Liver (tissue), 9 donors: ENCODE results near the gene RNF31. TPM values are rescaled to one million over a fixed set of nuclear protein-coding genes. Genes with fewer than 3 reads are reported as not detected.

Experiments used
- DNase-seq: peaks from one replicate; pipeline ENCODE4 v3.0.0-alpha.2; 2017; ENCODE audit warnings: low spot score
- H3K27ac ChIP-seq, 2 donors: one replicate each; pipeline ENCODE4 v1.7.0; 2013; ENCODE audit warnings: inconsistent platforms in 2 of 2, low read length in 2 of 2, control low read depth in 1 of 2, low read depth in 1 of 2, mild to moderate bottlenecking in 1 of 2
- H3K27me3 ChIP-seq, 4 donors: one replicate each; pipeline versions ENCODE4 v1.6.1 to v1.7.0; 2013; ENCODE audit warnings: low read length in 3 of 4, inconsistent platforms in 1 of 4, mild to moderate bottlenecking in 1 of 4, moderate library complexity in 1 of 4; ENCODE audit not compliant: control insufficient read depth in 4 of 4, insufficient read depth in 4 of 4
- H3K36me3 ChIP-seq, 4 donors: one replicate each; pipeline versions ENCODE4 v1.6.1 to v1.7.0; 2013; ENCODE audit warnings: low read length in 3 of 4, mild to moderate bottlenecking in 3 of 4, low read depth in 1 of 4, moderate library complexity in 1 of 4; ENCODE audit not compliant: control insufficient read depth in 4 of 4, insufficient read depth in 3 of 4
- H3K4me1 ChIP-seq, 4 donors: one replicate each; pipeline versions ENCODE4 v1.6.1 to v1.7.0; 2013; ENCODE audit warnings: low read length in 3 of 4, mild to moderate bottlenecking in 3 of 4, moderate library complexity in 1 of 4; ENCODE audit not compliant: control insufficient read depth in 4 of 4, insufficient read depth in 4 of 4
- H3K4me3 ChIP-seq, 3 donors: one replicate each; pipeline versions ENCODE4 v1.6.1 to v1.7.0; 2013; ENCODE audit warnings: low read length in 3 of 3, control low read depth in 1 of 3, low read depth in 1 of 3, mild to moderate bottlenecking in 1 of 3
- H3K9ac ChIP-seq, 2 donors: one replicate each; pipeline ENCODE4 v1.7.0; 2013; ENCODE audit warnings: low read length in 2 of 2, mild to moderate bottlenecking in 2 of 2, moderate library complexity in 2 of 2, control low read depth in 1 of 2, low read depth in 1 of 2
- H3K9me3 ChIP-seq, 4 donors: one replicate each; pipeline versions ENCODE4 v1.6.1 to v1.7.0; 2013; ENCODE audit warnings: low read length in 3 of 4; ENCODE audit not compliant: control insufficient read depth in 4 of 4
- CTCF ChIP-seq: fragments of 150-350 bp; IDR thresholded peaks from 2 replicates; pipeline ENCODE4 v1.5.1; 2017; ENCODE audit warnings: improper control_type of control experiment, low read depth, low read length; ENCODE audit not compliant: missing input control
- FOXA1 ChIP-seq: IDR thresholded peaks from 2 replicates; pipeline ENCODE4 v1.6.1; 2016; ENCODE audit warnings: antibody characterized with exemption
- FOXA2 ChIP-seq: IDR thresholded peaks from 2 replicates; pipeline ENCODE4 v1.6.1; 2016; ENCODE audit warnings: antibody characterized with exemption
- GABPA ChIP-seq, 2 donors: IDR thresholded peaks in 1 of 2; conservative IDR thresholded peaks in 1 of 2; 2 replicates each; pipeline ENCODE4 v1.6.1; 2016; ENCODE audit warnings: antibody characterized with exemption in 2 of 2, mild to moderate bottlenecking in 1 of 2, moderate library complexity in 1 of 2
- HNF4A ChIP-seq, 2 donors: conservative IDR thresholded peaks; 2 replicates each; pipeline ENCODE4 v1.6.1; 2016; ENCODE audit warnings: antibody characterized with exemption in 2 of 2, mild to moderate bottlenecking in 2 of 2
- HNF4G ChIP-seq: IDR thresholded peaks from 2 replicates; pipeline ENCODE4 v1.6.1; 2016; ENCODE audit warnings: antibody characterized with exemption
- JUND ChIP-seq, 2 donors: IDR thresholded peaks; 2 replicates each; pipeline ENCODE4 v1.6.1; 2016; ENCODE audit warnings: antibody characterized with exemption in 2 of 2
- RAD21 ChIP-seq, 2 donors: IDR thresholded peaks; 2 replicates each; pipeline ENCODE4 v1.6.1; 2016; ENCODE audit warnings: antibody characterized with exemption in 2 of 2, mild to moderate bottlenecking in 2 of 2
- REST ChIP-seq: IDR thresholded peaks from 2 replicates; pipeline ENCODE4 v1.6.1; 2016; ENCODE audit warnings: antibody characterized with exemption, mild to moderate bottlenecking
- RXRA ChIP-seq, 2 donors: IDR thresholded peaks; 2 replicates each; pipeline ENCODE4 v1.6.1; 2017 to 2018; ENCODE audit warnings: antibody characterized with exemption in 2 of 2, mild to moderate bottlenecking in 1 of 2
- SP1 ChIP-seq: IDR thresholded peaks from 2 replicates; pipeline ENCODE4 v1.6.1; 2018; ENCODE audit warnings: antibody characterized with exemption, mild to moderate bottlenecking
- YY1 ChIP-seq: IDR thresholded peaks from 2 replicates; pipeline ENCODE4 v1.6.1; 2016; ENCODE audit warnings: antibody characterized with exemption, mild to moderate bottlenecking
- ZBTB33 ChIP-seq: IDR thresholded peaks from 2 replicates; pipeline ENCODE4 v1.6.1; 2016; ENCODE audit warnings: antibody characterized with exemption
- WGBS: extraction: QIAGEN DNeasy Blood & Tissue Kit; methylation state at CpG from one replicate; pipeline ENCODE4 v1.1.7; 2013; 5-methylcytosine and 5-hydroxymethylcytosine counted together
- polyA plus RNA-seq, 2 donors: library from polyadenylated mRNA; stranded (reverse) in 1 of 2; unstranded in 1 of 2; fragments of 200-250 nt in 1 of 2; fragments of >200 nt in 1 of 2; fragmentation: Nextera tagmentation in 1 of 2; extraction: Ambion mirVana in 1 of 2; gene quantifications; one replicate each; pipeline versions ENCODE4 v1.2.1 to v1.2.3, GENCODE V29; 2013 to 2015
- total RNA-seq, 2 donors: library from RNA; depleted of rRNA; stranded (reverse); fragments of >200 nt; gene quantifications; one replicate each; pipeline ENCODE4 v1.2.3, GENCODE V29; 2014
- TF ChIP-seq, protein P1 (sequence below): IDR thresholded peaks from 2 replicates; pipeline ENCODE4 v1.6.1; 2016; ENCODE audit warnings: antibody characterized with exemption
- TF ChIP-seq, protein P2 (sequence below): IDR thresholded peaks from 2 replicates; pipeline ENCODE4 v1.6.1; 2016; ENCODE audit warnings: antibody characterized with exemption
- donor health status: healthy.
- donor health status: healthy.
- donor health status: healthy.
- donor health status: healthy.
- donor health status: healthy.

RNF31 gene
- total and polyA plus RNA-seq, 4 donors, result 16.3 to 36.0 (median 20.9) TPM

DNA sequence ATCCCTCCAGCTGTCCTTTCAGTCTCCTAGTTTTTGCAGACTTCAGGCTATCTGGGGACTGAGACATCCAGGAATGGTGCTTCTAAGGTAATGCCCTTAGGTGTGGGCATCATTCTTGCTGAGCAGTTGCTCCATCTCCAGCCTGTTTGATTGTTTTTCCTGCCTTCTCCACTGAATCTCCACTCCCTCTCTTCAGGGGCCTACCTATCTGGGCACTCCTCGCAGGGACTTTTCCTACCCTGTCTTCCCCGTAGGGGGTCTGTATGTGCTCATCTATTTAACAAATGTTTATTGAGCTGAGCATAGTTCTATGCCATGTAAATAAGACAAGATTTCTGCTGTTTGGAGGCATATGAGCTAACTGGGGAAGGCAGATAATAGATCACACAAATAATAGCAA is 14.3 kb upstream of the RNF31 start:
- Histone ChIP-seq H3K27me3 (no peaks in the 10 kb centered on the region), H3K9ac (no peak overlapping the region), H3K4me1 (peaks cover 10 to 55% (median 43%) of the 10 kb centered on the region in 4 donors), H3K27ac (no peak overlapping the region), H3K36me3 (peaks cover 0 to 5% (median 4%) of the 10 kb centered on the region in 4 donors), H3K9me3 (no peaks in the 10 kb centered on the region), H3K4me3 (no peak overlapping the region)
- TF ChIP-seq, protein P1, sequence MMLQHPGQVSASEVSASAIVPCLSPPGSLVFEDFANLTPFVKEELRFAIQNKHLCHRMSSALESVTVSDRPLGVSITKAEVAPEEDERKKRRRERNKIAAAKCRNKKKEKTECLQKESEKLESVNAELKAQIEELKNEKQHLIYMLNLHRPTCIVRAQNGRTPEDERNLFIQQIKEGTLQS, result no peak
- TF ChIP-seq HNF4A (conservative IDR thresholded peaks at IDR 0.05) (no peak), GABPA (IDR thresholded peaks at IDR 0.05 in 1 of 2, conservative IDR thresholded peaks at IDR 0.05 in 1 of 2) (no peak), JUND (IDR thresholded peaks at IDR 0.05) (no peak), SP1 (no peak), REST (no peak), CTCF (no peak), FOXA2 (no peak), ZBTB33 (no peak), RAD21 (IDR thresholded peaks at IDR 0.05) (no peak), RXRA (IDR thresholded peaks at IDR 0.05) (no peak)
- TF ChIP-seq, protein P2, sequence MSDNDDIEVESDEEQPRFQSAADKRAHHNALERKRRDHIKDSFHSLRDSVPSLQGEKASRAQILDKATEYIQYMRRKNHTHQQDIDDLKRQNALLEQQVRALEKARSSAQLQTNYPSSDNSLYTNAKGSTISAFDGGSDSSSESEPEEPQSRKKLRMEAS, result no peak
- no peak for DNase-seq
- WGBS, result 97% methylated on average over 2 of the region's 2 CpGs

GRCh38 chr14:24133735-24134134 is 13.6 kb upstream of the RNF31 start:
- 97% methylated on average over 1 of the region's 1 CpG for WGBS
- H3K36me3 ChIP-seq, result peaks cover 2 to 12% (median 10%) of the 10 kb centered on the region in 4 donors
- peaks cover 10 to 56% (median 43%) of the 10 kb centered on the region in 4 donors for H3K4me1 ChIP-seq
- TF ChIP-seq FOXA1 (no peak), JUND (IDR thresholded peaks at IDR 0.05) (no peak), HNF4G (no peak), RAD21 (IDR thresholded peaks at IDR 0.05) (no peak), REST (no peak), YY1 (no peak), CTCF (no peak), GABPA (IDR thresholded peaks at IDR 0.05 in 1 of 2, conservative IDR thresholded peaks at IDR 0.05 in 1 of 2) (no peak), SP1 (no peak)
- TF ChIP-seq, protein P2, result no peak
- TF ChIP-seq, protein P1, result no peak

More at GRCh38 chr14:24133735-24134134, 13.6 kb upstream of the RNF31 start:
- Histone ChIP-seq H3K4me3 (no peak overlapping the region), H3K27ac (no peak overlapping the region), H3K9me3 (no peaks in the 10 kb centered on the region), H3K9ac (no peak overlapping the region), H3K27me3 (no peaks in the 10 kb centered on the region)
- DNase-seq, result no peak
